CD14-positive monocyte (primary cell): Measurements from ENCODE around the gene DGKB. TPM values are rescaled to one million over a fixed set of nuclear protein-coding genes. Genes with fewer than 3 reads are reported as not detected.

Experiments used
- DNase-seq, 3 donors: peaks; one replicate each; pipeline ENCODE4 v3.0.0-alpha.2; 2011 to 2022
- H2AFZ ChIP-seq: 2 replicates; pipeline ENCODE4 v1.6.0; 2012; ENCODE audit warnings: mild to moderate bottlenecking, low read depth, low read length, inconsistent platforms; ENCODE audit not compliant: insufficient read depth, poor library complexity, severe bottlenecking
- H3K27ac ChIP-seq, 2 donors: 1 replicate in 1 of 2; 2 replicates in 1 of 2; pipeline ENCODE4 v1.5.1; 2012 to 2013; ENCODE audit warnings: low read length in 2 of 2, control low read depth in 1 of 2, inconsistent platforms in 1 of 2, low read depth in 1 of 2, mild to moderate bottlenecking in 1 of 2
- H3K27me3 ChIP-seq, 2 donors: one replicate each; pipeline versions ENCODE4 v1.6.0 to v1.6.1; 2011 to 2013; ENCODE audit warnings: low read length in 2 of 2; ENCODE audit not compliant: control insufficient read depth in 2 of 2, insufficient read depth in 2 of 2
- H3K36me3 ChIP-seq, 2 donors: replicated peaks in 1 of 2; 1 replicate in 1 of 2; 2 replicates in 1 of 2; pipeline versions ENCODE4 v1.5.1 to v1.6.1; 2012 to 2013; ENCODE audit warnings: low read length in 2 of 2, control low read depth in 1 of 2, inconsistent platforms in 1 of 2, mild to moderate bottlenecking in 1 of 2; ENCODE audit not compliant: insufficient read depth in 2 of 2, control insufficient read depth in 1 of 2
- H3K4me1 ChIP-seq, 2 donors: 1 replicate in 1 of 2; 2 replicates in 1 of 2; pipeline versions ENCODE4 v1.5.1 to v1.6.1; 2012 to 2013; ENCODE audit warnings: low read length in 2 of 2, control low read depth in 1 of 2, inconsistent platforms in 1 of 2, mild to moderate bottlenecking in 1 of 2, moderate library complexity in 1 of 2; ENCODE audit not compliant: insufficient read depth in 2 of 2, control insufficient read depth in 1 of 2
- H3K4me2 ChIP-seq: replicated peaks from 2 replicates; pipeline ENCODE3; 2012; ENCODE audit warnings: low read length, moderate library complexity, mild to moderate bottlenecking; ENCODE audit not compliant: poor library complexity, severe bottlenecking; ENCODE audit errors: extremely low read depth
- H3K4me3 ChIP-seq, 3 experiments: fragments of 200-600 bp in 1 of 3; sonication (generic) in 1 of 3; replicated peaks in 1 of 3; 1 replicate in 2 of 3; 2 replicates in 1 of 3; pipeline ENCODE4 v1.5.1; 2011 to 2013; ENCODE audit warnings: low read length in 3 of 3, mild to moderate bottlenecking in 3 of 3, control low read depth in 2 of 3, low read depth in 2 of 3, inconsistent platforms in 1 of 3, moderate library complexity in 1 of 3
- H3K79me2 ChIP-seq: 2 replicates; pipeline ENCODE4 v1.6.0; 2012; ENCODE audit warnings: mild to moderate bottlenecking, control low read depth, inconsistent platforms, low read length, moderate library complexity; ENCODE audit not compliant: insufficient read depth
- H3K9ac ChIP-seq: 2 replicates; pipeline ENCODE4 v1.6.0; 2017; ENCODE audit warnings: low read length, mild to moderate bottlenecking; ENCODE audit not compliant: insufficient read depth, poor library complexity, severe bottlenecking
- H3K9me3 ChIP-seq, 2 donors: replicated peaks in 1 of 2; 1 replicate in 1 of 2; 2 replicates in 1 of 2; pipeline versions ENCODE4 v1.5.1 to v1.6.1; 2012 to 2013; ENCODE audit warnings: low read length in 2 of 2, control low read depth in 1 of 2; ENCODE audit not compliant: control insufficient read depth in 1 of 2, insufficient read depth in 1 of 2
- H4K20me1 ChIP-seq: 2 replicates; pipeline ENCODE4 v1.6.0; 2012; ENCODE audit warnings: mild to moderate bottlenecking, low read length, control low read depth, moderate library complexity; ENCODE audit not compliant: insufficient read depth
- H3K27ac Mint-ChIP-seq, 7 donors: one replicate each; pipeline ENCODE4 v1.8.0; 2020; ENCODE audit warnings: mild to moderate bottlenecking in 7 of 7, mixed read lengths in 7 of 7, moderate library complexity in 6 of 7, inconsistent platforms in 2 of 7
- H3K27me3 Mint-ChIP-seq, 3 donors: one replicate each; pipeline ENCODE4 v1.8.0; 2021 to 2022; ENCODE audit warnings: low read depth in 3 of 3, mild to moderate bottlenecking in 3 of 3, mixed read lengths in 3 of 3, moderate library complexity in 3 of 3, inconsistent platforms in 1 of 3
- H3K36me3 Mint-ChIP-seq, 2 donors: one replicate each; pipeline ENCODE4 v1.8.0; 2020; ENCODE audit warnings: mixed read lengths in 2 of 2, inconsistent platforms in 1 of 2, mild to moderate bottlenecking in 1 of 2
- H3K4me1 Mint-ChIP-seq: one replicate; pipeline ENCODE4 v1.8.0; 2020; ENCODE audit warnings: mild to moderate bottlenecking, mixed read lengths
- H3K4me3 Mint-ChIP-seq, 2 donors: one replicate each; pipeline ENCODE4 v1.8.0; 2020; ENCODE audit warnings: mild to moderate bottlenecking in 2 of 2, mixed read lengths in 2 of 2, moderate library complexity in 1 of 2
- H3K9me3 Mint-ChIP-seq, 7 donors: one replicate each; pipeline ENCODE4 v1.8.0; 2020 to 2022; ENCODE audit warnings: mixed read lengths in 7 of 7, mild to moderate bottlenecking in 6 of 7, moderate library complexity in 6 of 7, inconsistent platforms in 2 of 7
- WGBS: methylation state at CpG from one replicate; pipeline ENCODE4 v1.1.5; 2013; ENCODE audit warnings: missing lambda C conversion rate; ENCODE audit not compliant: insufficient coverage; 5-methylcytosine and 5-hydroxymethylcytosine counted together
- intact Hi-C, 2 donors: fragments of 100-400 bp; cut with micrococcal nuclease; formaldehyde crosslinking; loops; one replicate each; pipeline versions ENCODE4 v1.15.0 to v1.15.1; 2023
- polyA plus RNA-seq, 3 donors: library from polyadenylated mRNA; depleted of rRNA in 1 of 3; unstranded in 2 of 3; stranded (reverse) in 1 of 3; fragments of 300-500 nt in 2 of 3; fragments of >200 nt in 1 of 3; fragmentation: Illumina TruSeq in 2 of 3; gene quantifications; 1 replicate in 2 of 3; 2 replicates in 1 of 3; pipeline ENCODE4 v1.2.3, GENCODE V29; 2012 to 2021
- TF ChIP-seq, protein P1 (sequence below): fragments of 200-600 bp; IDR thresholded peaks from one replicate; pipeline ENCODE4 v1.8.0; 2022; ENCODE audit warnings: antibody characterized with exemption, mild to moderate bottlenecking

The DGKB gene
- polyA plus RNA-seq, 3 donors: not detected

DNA sequence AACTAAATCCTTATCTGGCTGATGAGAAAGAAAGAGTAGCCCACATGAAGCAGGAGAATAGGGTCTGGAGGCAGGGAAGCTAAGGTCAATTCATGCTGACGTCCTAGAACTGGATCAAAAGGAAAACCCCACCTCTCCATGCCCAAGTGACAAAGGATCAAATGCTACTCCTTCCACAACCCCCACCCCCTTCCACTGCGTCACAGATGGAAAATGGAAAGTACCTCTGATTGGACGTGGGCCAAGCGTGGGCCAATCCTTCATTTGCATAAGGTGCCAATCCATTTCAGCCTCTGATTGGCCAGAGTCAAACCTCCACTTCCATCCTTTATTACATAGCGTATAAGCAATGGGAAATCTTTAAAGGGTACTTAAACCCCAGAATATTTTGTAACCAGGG, 481.8 kb downstream of the DGKB start:
- Mint-ChIP-seq H3K27ac (no peak overlapping the region), H3K9me3 (peaks cover 0 to 3% (median 0%) of the 10 kb centered on the region in 7 donors), H3K27me3 (no peaks in the 10 kb centered on the region), H3K4me3 (no peak overlapping the region), H3K4me1 (no peaks in the 10 kb centered on the region), H3K36me3 (no peaks in the 10 kb centered on the region)
- Histone ChIP-seq H3K79me2 (no peaks in the 10 kb centered on the region), H3K4me2 (no peak overlapping the region), H3K36me3 (no peaks in the 10 kb centered on the region), H3K4me3 (no peak overlapping the region), H3K9me3 (no peaks in the 10 kb centered on the region), H3K9ac (no peak overlapping the region), H4K20me1 (no peaks in the 10 kb centered on the region), H2AFZ (no peak overlapping the region), H3K4me1 (no peaks in the 10 kb centered on the region), H3K27me3 (no peaks in the 10 kb centered on the region), H3K27ac (no peak overlapping the region)
- intact Hi-C loops: no loop called here
- DNase-seq: no peak
- WGBS: 90% methylated on average over 3 of the region's 5 CpGs
- TF ChIP-seq, protein P1, sequence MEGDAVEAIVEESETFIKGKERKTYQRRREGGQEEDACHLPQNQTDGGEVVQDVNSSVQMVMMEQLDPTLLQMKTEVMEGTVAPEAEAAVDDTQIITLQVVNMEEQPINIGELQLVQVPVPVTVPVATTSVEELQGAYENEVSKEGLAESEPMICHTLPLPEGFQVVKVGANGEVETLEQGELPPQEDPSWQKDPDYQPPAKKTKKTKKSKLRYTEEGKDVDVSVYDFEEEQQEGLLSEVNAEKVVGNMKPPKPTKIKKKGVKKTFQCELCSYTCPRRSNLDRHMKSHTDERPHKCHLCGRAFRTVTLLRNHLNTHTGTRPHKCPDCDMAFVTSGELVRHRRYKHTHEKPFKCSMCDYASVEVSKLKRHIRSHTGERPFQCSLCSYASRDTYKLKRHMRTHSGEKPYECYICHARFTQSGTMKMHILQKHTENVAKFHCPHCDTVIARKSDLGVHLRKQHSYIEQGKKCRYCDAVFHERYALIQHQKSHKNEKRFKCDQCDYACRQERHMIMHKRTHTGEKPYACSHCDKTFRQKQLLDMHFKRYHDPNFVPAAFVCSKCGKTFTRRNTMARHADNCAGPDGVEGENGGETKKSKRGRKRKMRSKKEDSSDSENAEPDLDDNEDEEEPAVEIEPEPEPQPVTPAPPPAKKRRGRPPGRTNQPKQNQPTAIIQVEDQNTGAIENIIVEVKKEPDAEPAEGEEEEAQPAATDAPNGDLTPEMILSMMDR: no peak

DNA sequence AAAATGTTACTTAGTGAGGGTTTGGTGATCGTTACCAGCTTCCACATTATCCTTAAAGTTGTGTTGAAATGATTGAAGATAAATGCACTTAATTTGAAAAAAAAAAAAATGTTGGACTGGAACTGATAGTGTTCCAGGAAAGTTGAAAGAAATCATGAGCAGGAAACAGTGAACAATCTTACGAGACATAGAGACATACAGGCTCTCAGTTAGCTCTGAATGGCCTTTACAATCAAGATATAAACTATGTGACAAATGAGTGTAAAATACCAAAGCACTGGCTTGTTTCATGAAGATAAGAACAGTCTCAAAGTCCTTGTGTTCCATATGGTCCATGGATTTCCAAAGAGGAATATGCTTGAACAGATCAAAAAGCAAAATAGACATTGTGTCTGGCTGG, 483.0 kb downstream of the DGKB start:
- Mint-ChIP-seq H3K9me3 (peaks cover 0 to 3% (median 0%) of the 10 kb centered on the region in 7 donors), H3K27ac (no peak overlapping the region), H3K36me3 (no peaks in the 10 kb centered on the region), H3K4me1 (no peaks in the 10 kb centered on the region), H3K27me3 (no peaks in the 10 kb centered on the region), H3K4me3 (no peak overlapping the region)
- H3K4me3 ChIP-seq: no peak overlapping the region
- no peaks in the 10 kb centered on the region for H3K36me3 ChIP-seq
- no peaks in the 10 kb centered on the region for H3K9me3 ChIP-seq
- no peaks in the 10 kb centered on the region for H4K20me1 ChIP-seq
- H2AFZ ChIP-seq: no peak overlapping the region
- H3K4me1 ChIP-seq: no peaks in the 10 kb centered on the region
- H3K27ac ChIP-seq: no peak overlapping the region
- no CpG with 5 or more reads among the region's 2 CpGs for WGBS
- no peaks in the 10 kb centered on the region for H3K27me3 ChIP-seq
- H3K79me2 ChIP-seq: no peaks in the 10 kb centered on the region
- intact Hi-C loops: no loop called here
- H3K4me2 ChIP-seq: no peak overlapping the region
- no peak for DNase-seq
- no peak overlapping the region for H3K9ac ChIP-seq
- TF ChIP-seq, protein P1: no peak
